ENCODE data around the gene TERB2.
"Not testable (repeated sequence)": the region's sequence is repeated elsewhere in the genome, so short reads cannot be mapped to it uniquely, and the experiment has no call there.

DNA sequence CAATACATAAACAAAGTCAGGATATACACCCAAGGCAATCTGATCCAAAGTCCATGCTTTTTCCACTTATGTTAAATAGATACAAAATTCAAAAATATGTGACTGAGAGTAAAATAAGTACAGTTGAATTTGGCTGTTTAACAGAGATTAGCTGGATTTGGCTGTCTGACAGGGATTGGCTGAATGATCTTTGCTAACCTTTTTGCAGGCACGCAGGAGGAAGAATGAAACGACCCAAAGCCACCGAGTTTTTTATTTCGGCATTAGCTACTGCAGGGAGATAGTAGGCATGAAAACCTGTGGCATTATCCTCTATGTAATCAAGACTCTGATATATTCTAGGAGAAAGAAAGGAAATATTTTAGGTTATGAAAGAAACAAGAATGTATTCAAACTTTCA, 26.2 kb upstream of the TERB2 start:
- TF ChIP-seq CTCF, POLR2A, POLR2AphosphoS5, EP300 (IDR thresholded peaks at IDR 0.05): not testable (repeated sequence)

All from upper lobe of left lung (tissue), 4 donors.